ENCODE measurements around the gene SOX5.
"Not testable (repeated sequence)": the region's sequence is repeated elsewhere in the genome, so short reads cannot be mapped to it uniquely, and the experiment has no call there.

The SOX5 gene

DNA sequence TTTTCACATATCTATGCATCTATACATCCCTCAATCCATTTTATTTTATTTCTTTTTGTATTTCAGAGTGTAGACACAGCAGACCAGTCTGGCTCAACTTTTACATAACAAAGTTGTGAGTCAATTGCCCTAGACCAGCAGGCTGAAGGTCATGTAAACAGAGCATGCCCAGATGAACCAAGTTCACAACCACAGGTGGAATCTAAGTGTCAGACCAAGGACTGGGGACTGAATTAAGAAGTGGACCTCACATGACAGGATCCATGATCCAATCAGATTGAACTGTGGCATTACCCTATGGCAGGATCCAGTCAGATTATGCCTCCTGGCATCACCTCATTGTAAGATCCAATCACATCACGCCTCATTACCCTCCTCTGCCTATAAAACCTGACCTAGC lies 455.8 kb downstream of the SOX5 start:
- no peak for DNase-seq (ENCODE audit: low read depth in 3 of 3)

DNA sequence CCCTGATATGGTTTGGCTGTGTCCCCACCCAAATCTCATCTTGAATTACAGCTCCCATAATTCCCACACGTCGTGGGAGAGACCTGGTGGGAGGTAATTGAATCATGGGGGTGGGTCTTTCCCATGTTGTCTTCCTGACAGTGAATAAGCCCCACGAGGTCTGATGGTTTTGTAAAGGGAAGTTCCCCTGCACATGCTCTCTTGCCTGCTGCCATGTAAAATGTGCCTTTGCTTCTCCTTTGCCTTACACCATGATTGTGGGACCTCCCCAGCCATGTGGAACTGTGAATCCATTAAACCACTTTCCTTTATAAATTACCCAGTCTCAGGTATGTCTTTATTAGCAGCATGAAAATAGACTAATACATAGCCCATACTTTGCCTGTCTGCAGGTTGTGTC lies 458.4 kb downstream of the SOX5 start:
- not testable (repeated sequence) for DNase-seq (ENCODE audit: low read depth in 3 of 3)

GRCh38 chr12:23488130-23488529 lies 461.3 kb downstream of the SOX5 start:
- no peak for DNase-seq (ENCODE audit: low read depth in 3 of 3)

- no peak for DNase-seq (ENCODE audit: low read depth in 3 of 3)
Observed at GRCh38 chr12:23484238-23484637, 465.2 kb downstream of the SOX5 start.

DNA sequence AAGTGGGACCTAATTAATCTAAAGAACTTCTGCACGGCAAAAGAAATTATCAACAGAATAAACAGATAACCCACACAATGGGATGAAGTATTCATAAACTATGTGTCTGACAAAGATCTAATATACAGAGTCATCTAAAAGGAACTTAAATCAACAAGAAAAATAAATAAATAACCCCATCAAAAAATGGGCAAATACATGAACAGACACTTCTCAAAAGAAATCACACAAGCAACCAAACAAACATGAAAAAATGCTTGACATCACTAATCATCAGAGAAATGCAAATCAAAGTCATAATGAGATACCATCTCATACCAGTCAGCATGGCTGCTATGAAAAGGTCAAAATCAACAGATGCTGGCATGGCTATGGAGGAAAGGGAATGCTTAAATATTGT lies 466.9 kb downstream of the SOX5 start:
- no peak for DNase-seq (ENCODE audit: low read depth in 3 of 3)

Data from stimulated activated CD4-positive, alpha-beta T cell treated with anti-CD3 and anti-CD28 coated beads, TNF-alpha, amount 100 ng/mL, for 4 hours (primary cell).